Measurements from ENCODE around the gene PROSER3. TPM values are rescaled to one million over a fixed set of nuclear protein-coding genes. Genes with fewer than 3 reads are reported as not detected.

Gene PROSER3
- total RNA-seq, 6 experiments from 2014 or later: 26.4 to 30.0 (median 29.0) TPM

DNA sequence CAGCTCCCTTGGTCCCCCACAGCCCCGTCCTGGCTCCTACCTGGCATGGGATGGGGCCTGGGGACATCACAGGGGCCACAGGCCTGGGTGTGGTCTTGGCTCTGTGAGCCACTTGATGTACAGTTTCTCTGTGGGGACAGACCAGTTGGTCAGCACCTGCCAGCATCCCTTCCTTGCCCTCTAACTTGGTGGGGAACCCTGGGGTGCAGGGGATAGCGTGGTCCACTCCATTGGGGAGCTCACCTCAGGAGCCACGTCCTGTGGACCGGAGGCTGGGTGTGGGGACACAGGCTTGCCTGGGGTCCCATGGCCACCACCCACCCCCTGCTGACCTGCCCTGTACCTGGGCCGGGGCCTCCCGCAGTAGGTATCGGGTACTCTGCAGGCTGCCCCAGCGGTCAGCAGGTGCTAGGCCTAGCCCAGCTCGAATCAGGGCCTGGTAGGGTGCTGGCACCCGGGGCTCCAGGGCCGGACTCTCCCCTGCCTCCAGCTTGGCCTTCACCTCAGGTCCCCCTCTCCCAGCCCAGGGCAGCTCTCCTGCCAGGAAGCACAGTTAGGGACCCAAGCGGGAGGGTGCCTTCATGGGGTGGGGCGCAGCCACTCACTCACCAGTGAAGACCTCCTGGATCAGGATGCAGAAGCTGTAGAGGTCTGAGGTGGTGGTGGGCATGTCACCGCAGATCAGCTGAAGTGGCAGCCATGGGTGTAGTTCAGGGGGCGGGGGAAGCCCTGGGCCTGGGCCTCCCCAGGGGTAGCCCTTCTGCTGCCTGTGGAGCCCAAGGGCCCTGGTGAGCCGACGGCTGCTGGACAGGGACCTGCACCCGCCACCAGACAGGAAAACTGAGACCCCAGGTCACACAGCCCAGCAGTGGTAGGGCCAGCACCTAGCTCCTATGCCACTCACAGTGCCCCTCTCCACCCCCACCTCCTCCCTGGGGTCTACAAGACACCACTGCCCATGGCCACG is 32.3 kb downstream of the PROSER3 start:
- Mint-ChIP-seq H3K36me3 (ENCODE audit: low read depth) (no peaks in the 10 kb centered on the region), H3K27ac (no peak overlapping the region), H3K27me3 (ENCODE audit: insufficient read depth) (peaks cover 5% of the 10 kb centered on the region), H3K4me1 (ENCODE audit: low read depth) (no peaks in the 10 kb centered on the region), H3K9me3 (no peaks in the 10 kb centered on the region), H3K4me3 (no peak overlapping the region)
- DNase-seq: no peak
- TF ChIP-seq, protein P1, sequence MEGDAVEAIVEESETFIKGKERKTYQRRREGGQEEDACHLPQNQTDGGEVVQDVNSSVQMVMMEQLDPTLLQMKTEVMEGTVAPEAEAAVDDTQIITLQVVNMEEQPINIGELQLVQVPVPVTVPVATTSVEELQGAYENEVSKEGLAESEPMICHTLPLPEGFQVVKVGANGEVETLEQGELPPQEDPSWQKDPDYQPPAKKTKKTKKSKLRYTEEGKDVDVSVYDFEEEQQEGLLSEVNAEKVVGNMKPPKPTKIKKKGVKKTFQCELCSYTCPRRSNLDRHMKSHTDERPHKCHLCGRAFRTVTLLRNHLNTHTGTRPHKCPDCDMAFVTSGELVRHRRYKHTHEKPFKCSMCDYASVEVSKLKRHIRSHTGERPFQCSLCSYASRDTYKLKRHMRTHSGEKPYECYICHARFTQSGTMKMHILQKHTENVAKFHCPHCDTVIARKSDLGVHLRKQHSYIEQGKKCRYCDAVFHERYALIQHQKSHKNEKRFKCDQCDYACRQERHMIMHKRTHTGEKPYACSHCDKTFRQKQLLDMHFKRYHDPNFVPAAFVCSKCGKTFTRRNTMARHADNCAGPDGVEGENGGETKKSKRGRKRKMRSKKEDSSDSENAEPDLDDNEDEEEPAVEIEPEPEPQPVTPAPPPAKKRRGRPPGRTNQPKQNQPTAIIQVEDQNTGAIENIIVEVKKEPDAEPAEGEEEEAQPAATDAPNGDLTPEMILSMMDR (IDR thresholded peaks at IDR 0.05): no peak

DNA sequence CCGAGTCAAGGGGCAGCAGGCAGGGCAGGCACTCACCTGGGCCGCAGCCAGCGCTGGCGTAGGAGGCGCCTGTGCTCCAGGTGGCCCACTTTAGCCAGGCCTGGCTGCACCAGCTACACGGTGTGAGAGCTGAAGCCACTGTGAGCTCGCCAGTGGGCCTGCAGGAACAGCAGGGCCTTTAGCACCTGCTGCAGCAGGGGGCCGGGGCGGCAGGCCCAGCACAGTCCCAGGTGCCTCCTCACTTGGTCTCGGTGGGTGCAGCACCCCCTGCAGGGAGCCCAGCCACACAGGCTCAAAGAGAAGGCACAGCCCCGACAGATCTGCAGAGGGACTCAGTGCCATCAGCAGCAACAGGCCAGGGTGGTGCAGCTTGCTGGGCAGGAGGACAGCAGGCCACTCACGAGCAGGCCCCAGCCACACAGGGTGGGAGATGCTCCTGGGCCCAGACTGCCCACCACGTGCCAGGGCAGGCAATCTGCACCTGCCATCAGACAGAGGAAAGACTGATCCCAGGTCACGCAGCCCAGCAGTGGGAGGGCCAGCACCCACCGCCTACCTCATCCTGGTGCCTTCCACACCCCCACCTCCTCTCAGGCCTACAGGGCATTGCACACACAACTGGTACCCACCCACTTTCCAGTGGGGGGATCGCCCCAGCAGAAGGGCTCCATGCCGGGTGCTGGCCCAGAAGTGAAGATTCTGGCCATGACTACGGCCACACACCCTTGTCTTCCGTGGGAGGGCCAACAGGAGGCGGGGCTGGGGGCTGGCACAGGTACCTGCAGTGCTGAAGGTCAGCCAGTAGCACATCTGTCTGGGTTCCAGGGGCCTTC is 33.2 kb downstream of the PROSER3 start:
- H3K27me3 Mint-ChIP-seq (ENCODE audit: insufficient read depth): peaks cover 8% of the 10 kb centered on the region
- no peaks in the 10 kb centered on the region for H3K4me1 Mint-ChIP-seq (ENCODE audit: low read depth)
- H3K36me3 Mint-ChIP-seq (ENCODE audit: low read depth): no peaks in the 10 kb centered on the region
- TF ChIP-seq, protein P1 (IDR thresholded peaks at IDR 0.05): peak; percentile 48
- H3K4me3 Mint-ChIP-seq: no peak overlapping the region
- DNase-seq: no peak
- no peak overlapping the region for H3K27ac Mint-ChIP-seq
- H3K9me3 Mint-ChIP-seq: no peaks in the 10 kb centered on the region

DNA sequence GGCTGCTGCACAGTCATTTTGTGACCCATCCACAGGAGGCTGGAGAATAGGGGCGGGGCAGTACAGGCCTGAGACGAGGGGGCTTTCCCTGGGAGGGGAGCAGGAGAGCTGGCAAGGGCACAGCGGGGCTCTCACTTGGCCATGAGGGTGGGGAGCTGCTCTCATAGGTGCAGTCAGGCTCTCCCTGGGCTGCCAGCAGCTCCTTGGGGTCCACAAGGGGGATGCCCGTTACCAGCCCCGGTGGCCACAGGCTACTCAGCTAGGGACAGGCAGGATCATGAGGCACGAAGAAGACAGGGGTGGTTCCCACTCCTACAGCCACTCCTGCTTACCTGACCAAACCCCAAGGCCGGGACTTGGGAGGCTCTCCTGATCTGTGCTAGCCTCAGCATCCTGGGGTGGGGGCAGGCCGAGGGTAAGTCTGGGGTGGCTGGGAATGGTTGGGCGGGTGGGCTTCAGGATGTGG is 33.9 kb downstream of the PROSER3 start:
- H3K27ac Mint-ChIP-seq: no peak overlapping the region
- H3K4me3 Mint-ChIP-seq: no peak overlapping the region
- H3K36me3 Mint-ChIP-seq (ENCODE audit: low read depth): no peaks in the 10 kb centered on the region
- H3K27me3 Mint-ChIP-seq (ENCODE audit: insufficient read depth): peaks cover 13% of the 10 kb centered on the region
- DNase-seq: no peak
- TF ChIP-seq, protein P1 (IDR thresholded peaks at IDR 0.05): no peak
- no peaks in the 10 kb centered on the region for H3K4me1 Mint-ChIP-seq (ENCODE audit: low read depth)
- H3K9me3 Mint-ChIP-seq: no peaks in the 10 kb centered on the region

DNA sequence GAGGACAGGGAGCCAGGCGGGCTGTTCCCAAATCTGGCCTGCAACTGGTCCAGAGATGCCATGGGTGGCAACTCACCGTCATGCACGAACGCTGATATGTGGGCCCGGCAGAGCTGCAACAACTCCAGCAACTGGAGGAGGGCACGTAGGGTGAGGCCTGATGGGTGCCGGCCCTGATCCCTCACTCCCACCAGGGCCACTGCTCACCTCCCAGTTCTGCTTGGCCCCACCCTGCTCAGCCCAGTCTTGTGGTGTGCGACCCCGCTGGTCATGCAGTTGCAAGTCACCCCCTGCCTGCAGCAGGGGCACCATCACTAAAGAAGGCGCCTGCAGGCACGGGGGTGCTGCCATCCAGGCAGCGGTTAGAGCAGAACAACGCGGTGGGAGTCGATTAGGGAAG is 34.3 kb downstream of the PROSER3 start:
- DNase-seq: no peak
- Mint-ChIP-seq H3K36me3 (ENCODE audit: low read depth) (no peaks in the 10 kb centered on the region), H3K4me3 (no peak overlapping the region), H3K27ac (no peak overlapping the region), H3K9me3 (no peaks in the 10 kb centered on the region), H3K4me1 (ENCODE audit: low read depth) (no peaks in the 10 kb centered on the region), H3K27me3 (ENCODE audit: insufficient read depth) (peaks cover 16% of the 10 kb centered on the region)
- TF ChIP-seq, protein P1 (IDR thresholded peaks at IDR 0.05): no peak

DNA sequence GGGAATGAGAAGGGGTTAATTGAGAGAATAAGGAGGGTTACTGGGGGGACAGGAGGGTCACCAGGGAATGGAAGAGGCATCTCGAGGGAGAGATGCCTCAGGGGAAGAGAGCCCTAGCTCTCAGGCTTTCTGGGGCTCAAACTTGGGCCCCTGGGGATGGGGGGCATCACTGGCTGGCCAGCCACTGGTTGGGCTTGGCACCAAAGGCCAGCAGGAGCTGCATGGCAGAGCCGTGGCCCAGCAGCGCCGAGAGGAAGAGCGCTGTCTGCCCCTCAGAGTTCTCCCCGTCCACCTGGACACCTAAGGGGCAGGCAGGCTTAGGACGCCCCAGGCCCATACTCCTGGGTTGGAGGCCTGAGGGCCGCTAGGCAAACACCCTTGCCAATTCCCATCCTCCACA is 34.9 kb downstream of the PROSER3 start:
- no peaks in the 10 kb centered on the region for H3K9me3 Mint-ChIP-seq
- H3K36me3 Mint-ChIP-seq (ENCODE audit: low read depth): no peaks in the 10 kb centered on the region
- TF ChIP-seq, protein P1 (IDR thresholded peaks at IDR 0.05): no peak
- peaks cover 16% of the 10 kb centered on the region for H3K27me3 Mint-ChIP-seq (ENCODE audit: insufficient read depth)
- no peak overlapping the region for H3K4me3 Mint-ChIP-seq
- no peak overlapping the region for H3K27ac Mint-ChIP-seq
- DNase-seq: no peak
- no peaks in the 10 kb centered on the region for H3K4me1 Mint-ChIP-seq (ENCODE audit: low read depth)
